D721Med (cell line): Measurements from ENCODE around the gene PLEKHM3.
"Not testable (repeated sequence)": the region's sequence is repeated elsewhere in the genome, so short reads cannot be mapped to it uniquely, and the experiment has no call there.

Experiments used
- DNase-seq: peaks from one replicate; pipeline ENCODE4 v3.0.0; 2011; ENCODE audit warnings: low spot score; ENCODE audit not compliant: insufficient read length
- FAIRE-seq: peaks from 2 replicates; lab custom pipeline; 2011; peaks lifted over from hg19 to GRCh38; lab: Jason Lieb, UNC
- CTCF ChIP-seq: IDR thresholded peaks from 2 replicates; pipeline ENCODE4 v1.5.1; 2012; ENCODE audit warnings: mild to moderate bottlenecking, control low read depth; ENCODE audit not compliant: insufficient read depth; ENCODE audit errors: missing control alignments

The PLEKHM3 gene

GRCh38 chr2:208036357-208036756 is 11.0 kb upstream of the PLEKHM3 start:
- no peak for DNase-seq
- no peak for FAIRE-seq

GRCh38 chr2:208034503-208035140 is 9.3 kb upstream of the PLEKHM3 start:
- FAIRE-seq (no peak), DNase-seq (no peak)
- TF ChIP-seq CTCF, result no peak

More at GRCh38 chr2:208036357-208036756, 11.0 kb upstream of the PLEKHM3 start:
- TF ChIP-seq CTCF, result no peak

GRCh38 chr2:208033701-208034502 is 8.6 kb upstream of the PLEKHM3 start:
- FAIRE-seq (no peak), DNase-seq (peak; percentile 21)
- peak; percentile 47 for TF ChIP-seq CTCF

- no peak for FAIRE-seq
- DNase-seq, result no peak
- TF ChIP-seq CTCF, result no peak
Observed at GRCh38 chr2:208031608-208032019, 6.3 kb upstream of the PLEKHM3 start.

- no peak for FAIRE-seq
Observed at GRCh38 chr2:208025814-208026184, 472 bp upstream of the PLEKHM3 start.

GRCh38 chr2:208024091-208024490 is 1.2 kb downstream of the PLEKHM3 start:
- no peak for TF ChIP-seq CTCF
- FAIRE-seq, result no peak
- DNase-seq, result no peak

More at GRCh38 chr2:208025814-208026184, 472 bp upstream of the PLEKHM3 start:
- no peak for TF ChIP-seq CTCF
- DNase-seq, result no peak

- no peak for FAIRE-seq
- no peak for TF ChIP-seq CTCF
- no peak for DNase-seq
Observed at GRCh38 chr2:208020253-208020652, 5.1 kb downstream of the PLEKHM3 start.

- not testable (repeated sequence) for FAIRE-seq, DNase-seq
Observed at GRCh38 chr2:208018124-208018712, 7.1 kb downstream of the PLEKHM3 start.
